IMR-90 (cell line): ENCODE measurements around the gene ITPR2. TPM values are rescaled to one million over a fixed set of nuclear protein-coding genes. Genes with fewer than 3 reads are reported as not detected.

Experiments
- ATAC-seq: fragments of 200-7000 bp; cut with Tn5 transposase; 2 replicates; pipeline ENCODE4 v1.9.1; 2020; ENCODE audit warnings: low read depth, mild to moderate bottlenecking, moderate library complexity
- BruUV-seq: library from RNA; stranded (reverse); fragments of 400-500 nt; replicated peaks from 2 replicates; lab custom pipeline; 2021; lab: Mats Ljungman, UMichigan
- CTCF ChIA-PET: fragments of 300-600 bp; formaldehyde crosslinking; extraction: SDS; loops from one replicate; lab custom pipeline; 2021; ENCODE audit warnings: antibody characterized with exemption; lab: Yijun Ruan, JAX
- POLR2A ChIA-PET: fragments of 300-600 bp; sonication (Branson Sonifier 250); formaldehyde crosslinking; loops from one replicate; lab custom pipeline; 2022; ENCODE audit warnings: antibody characterized with exemption; ENCODE audit not compliant: unreplicated experiment; lab: Charles Lee
- DNase-seq: peaks from one replicate; pipeline ENCODE4 v3.0.0; 2013
- H2AFZ ChIP-seq: replicated peaks from 2 replicates; pipeline ENCODE3; 2013; ENCODE audit warnings: low read length, mild to moderate bottlenecking; ENCODE audit not compliant: poor library complexity
- H2AK5ac ChIP-seq: 2 replicates; pipeline ENCODE4 v1.6.1; 2013; ENCODE audit warnings: low read depth, low read length, inconsistent platforms
- H2AK9ac ChIP-seq: replicated peaks from 2 replicates; pipeline ENCODE3; 2013; ENCODE audit warnings: mild to moderate bottlenecking, low read depth, low read length, moderate library complexity; ENCODE audit not compliant: poor library complexity
- H2BK120ac ChIP-seq: 2 replicates; pipeline ENCODE4 v1.6.1; 2013; ENCODE audit warnings: low read depth, low read length, inconsistent platforms
- H2BK15ac ChIP-seq: 3 replicates; pipeline ENCODE4 v1.6.1; 2013; ENCODE audit warnings: low read depth, low read length, inconsistent platforms
- H2BK20ac ChIP-seq: 2 replicates; pipeline ENCODE4 v1.6.1; 2013; ENCODE audit warnings: low read depth, mild to moderate bottlenecking, inconsistent platforms, low read length, moderate library complexity
- H2BK5ac ChIP-seq: 2 replicates; pipeline ENCODE4 v1.6.1; 2013; ENCODE audit warnings: mild to moderate bottlenecking, low read depth, low read length, inconsistent platforms; ENCODE audit not compliant: poor library complexity, severe bottlenecking
- H3K14ac ChIP-seq: replicated peaks from 2 replicates; pipeline ENCODE4 v1.6.1; 2013; ENCODE audit warnings: low read depth, low read length, inconsistent platforms
- H3K18ac ChIP-seq: 2 replicates; pipeline ENCODE4 v1.6.1; 2013; ENCODE audit warnings: low read depth, low read length, control low read depth
- H3K23ac ChIP-seq: 2 replicates; pipeline ENCODE4 v1.6.1; 2013; ENCODE audit warnings: low read depth, low read length, inconsistent platforms
- H3K27ac ChIP-seq: 2 replicates; pipeline ENCODE4 v1.5.1; 2013; ENCODE audit warnings: mild to moderate bottlenecking, control low read depth, low read length; ENCODE audit not compliant: insufficient read depth
- H3K27me3 ChIP-seq: 2 replicates; pipeline ENCODE4 v1.6.1; 2013; ENCODE audit warnings: low read length; ENCODE audit not compliant: control insufficient read depth, insufficient read depth
- H3K36me3 ChIP-seq: 2 replicates; pipeline ENCODE4 v1.6.1; 2013; ENCODE audit warnings: low read length, mixed read lengths; ENCODE audit not compliant: control insufficient read depth, insufficient read depth
- H3K4ac ChIP-seq: 2 replicates; pipeline ENCODE4 v1.6.1; 2013; ENCODE audit warnings: low read depth, low read length, inconsistent platforms
- H3K4me1 ChIP-seq: 2 replicates; pipeline ENCODE4 v1.6.1; 2013; ENCODE audit warnings: low read length, mixed read lengths; ENCODE audit not compliant: control insufficient read depth, insufficient read depth
- H3K4me2 ChIP-seq: 2 replicates; pipeline ENCODE4 v1.6.1; 2013; ENCODE audit warnings: low read depth, mild to moderate bottlenecking, control low read depth, low read length, moderate library complexity
- H3K4me3 ChIP-seq: 2 replicates; pipeline ENCODE4 v1.5.1; 2013; ENCODE audit warnings: low read depth, mild to moderate bottlenecking, control low read depth, low read length, moderate library complexity; ENCODE audit not compliant: insufficient read depth
- H3K56ac ChIP-seq: 2 replicates; pipeline ENCODE4 v1.6.1; 2013; ENCODE audit warnings: low read length, inconsistent platforms; ENCODE audit not compliant: insufficient read depth; ENCODE audit errors: extremely low read depth
- H3K79me1 ChIP-seq, 2 experiments: 2 replicates each; pipeline ENCODE4 v1.6.1; 2013; ENCODE audit warnings: low read length in 2 of 2, inconsistent platforms in 1 of 2, low read depth in 1 of 2
- H3K9ac ChIP-seq: 2 replicates; pipeline ENCODE4 v1.6.1; 2013; ENCODE audit warnings: low read depth, low read length, control low read depth
- H3K9me1 ChIP-seq: 2 replicates; pipeline ENCODE4 v1.6.1; 2013; ENCODE audit warnings: low read length, inconsistent platforms; ENCODE audit not compliant: insufficient read depth
- H3K9me3 ChIP-seq: 2 replicates; pipeline ENCODE4 v1.6.1; 2013; ENCODE audit warnings: low read length; ENCODE audit not compliant: control insufficient read depth, insufficient read depth
- H4K20me1 ChIP-seq: 2 replicates; pipeline ENCODE4 v1.6.1; 2013; ENCODE audit warnings: low read length, inconsistent platforms; ENCODE audit not compliant: insufficient read depth
- H4K5ac ChIP-seq: 2 replicates; pipeline ENCODE4 v1.6.1; 2013; ENCODE audit warnings: mild to moderate bottlenecking, low read depth, low read length, control low read depth
- H4K8ac ChIP-seq, 2 experiments: 2 replicates each; pipeline ENCODE4 v1.6.1; 2013; ENCODE audit warnings: low read depth in 2 of 2, low read length in 2 of 2, control low read depth in 1 of 2, inconsistent platforms in 1 of 2
- H4K91ac ChIP-seq: 2 replicates; pipeline ENCODE4 v1.6.1; 2013; ENCODE audit warnings: low read depth, low read length, inconsistent platforms; ENCODE audit not compliant: insufficient read depth
- CHD1 ChIP-seq: IDR thresholded peaks from 2 replicates; pipeline ENCODE4 v1.6.1; 2012; ENCODE audit warnings: low read depth, low read length, improper control_type of control experiment
- MAZ ChIP-seq: IDR thresholded peaks from 2 replicates; pipeline ENCODE4 v1.6.1; 2012; ENCODE audit warnings: low read depth, mild to moderate bottlenecking, low read length, improper control_type of control experiment, moderate library complexity, borderline replicate concordance
- POLR2A ChIP-seq: IDR thresholded peaks from 2 replicates; pipeline ENCODE4 v1.6.1; 2012; ENCODE audit warnings: mild to moderate bottlenecking, low read depth, low read length
- SMC3 ChIP-seq: fragments of 150-350 bp; IDR thresholded peaks from 2 replicates; pipeline ENCODE4 v1.6.1; 2016; ENCODE audit warnings: low read depth, mild to moderate bottlenecking, antibody characterized with exemption, low read length, moderate library complexity
- WGBS, 2 experiments: methylation state at CpG; one replicate each; pipeline versions ENCODE4 v1.1.5 to v1.1.7; 2013; ENCODE audit warnings: missing lambda C conversion rate in 2 of 2; ENCODE audit not compliant: insufficient read length in 1 of 2; ENCODE audit errors: extremely low coverage in 2 of 2; 5-methylcytosine and 5-hydroxymethylcytosine counted together
- dilution Hi-C: fragments of 300-500 bp; cut with HindIII; formaldehyde crosslinking; loops from one replicate; pipeline ENCODE4 v1.14.3; 2018; ENCODE audit warnings: low sequenced_read_pairs; ENCODE audit not compliant: unreplicated experiment
- in situ Hi-C: fragments of 300-500 bp; cut with MboI; formaldehyde crosslinking; loops from 3 replicates; pipeline ENCODE4 v1.14.3; 2019; ENCODE audit warnings: low sequenced_read_pairs, inconsistent platforms, mixed read lengths
- intact Hi-C: fragments of 100-400 bp; cut with micrococcal nuclease; formaldehyde crosslinking; loops from 2 replicates; pipeline ENCODE4 v1.10.0; 2022
- polyA plus RNA-seq, 3 experiments: library from polyadenylated mRNA; depleted of rRNA; stranded (reverse); fragments of >200 nt; gene quantifications; 2 replicates each; pipeline ENCODE4 v1.2.3, GENCODE V29; 2012; ENCODE audit warnings: low replicate concordance in 1 of 3
- total RNA-seq: library from RNA; depleted of rRNA; stranded (reverse); fragments of >200 nt; gene quantifications from 2 replicates; pipeline ENCODE4 v1.2.3, GENCODE V29; 2012
- TF ChIP-seq, protein P1 (sequence below): fragments of 150-350 bp; IDR thresholded peaks from 2 replicates; pipeline ENCODE4 v1.6.1; 2017; ENCODE audit warnings: mild to moderate bottlenecking, antibody characterized with exemption, low read length, low read depth

ITPR2 gene
- total and polyA plus RNA-seq, 2 of the 4 experiments (the other 2 are of a cell fraction): 1.2 to 9.0 TPM

DNA sequence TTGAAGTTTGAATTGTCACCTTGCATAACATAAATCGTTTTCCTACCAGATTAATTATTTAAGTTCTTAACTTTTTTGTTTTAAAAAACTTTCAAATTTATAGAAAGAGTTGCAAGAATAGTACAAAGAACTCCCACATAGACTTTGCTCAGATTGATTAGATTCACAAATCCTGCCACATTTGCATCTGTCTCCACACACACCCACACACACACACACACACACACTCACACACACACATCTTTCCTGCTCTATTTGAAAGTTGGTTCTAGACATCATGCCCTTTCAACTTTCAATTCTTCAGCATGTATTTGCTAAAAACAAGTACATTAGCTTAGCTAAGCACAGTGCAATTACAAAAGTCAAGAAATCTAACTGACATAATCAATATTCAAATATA lies 184.0 kb downstream of the ITPR2 start:
- in situ Hi-C loops: no loop called here
- H4K5ac ChIP-seq: peak overlapping the region; percentile 90; the same call in 1 of the 2 replicates
- TF ChIP-seq MAZ (no peak), POLR2A (no peak), CHD1 (no peak), SMC3 (no peak)
- TF ChIP-seq, protein P1, sequence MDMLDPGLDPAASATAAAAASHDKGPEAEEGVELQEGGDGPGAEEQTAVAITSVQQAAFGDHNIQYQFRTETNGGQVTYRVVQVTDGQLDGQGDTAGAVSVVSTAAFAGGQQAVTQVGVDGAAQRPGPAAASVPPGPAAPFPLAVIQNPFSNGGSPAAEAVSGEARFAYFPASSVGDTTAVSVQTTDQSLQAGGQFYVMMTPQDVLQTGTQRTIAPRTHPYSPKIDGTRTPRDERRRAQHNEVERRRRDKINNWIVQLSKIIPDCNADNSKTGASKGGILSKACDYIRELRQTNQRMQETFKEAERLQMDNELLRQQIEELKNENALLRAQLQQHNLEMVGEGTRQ: no peak
- peak overlapping the region; percentile 96; the same call in 1 of the 2 replicates for H3K18ac ChIP-seq
- peak overlapping the region; percentile 94 for H2AK5ac ChIP-seq
- no peaks in the 10 kb centered on the region for H3K27me3 ChIP-seq
- no peaks in the 10 kb centered on the region for H3K36me3 ChIP-seq
- H3K27ac ChIP-seq: peak overlapping the region; percentile 31; the same call in 1 of the 2 replicates
- H2AK9ac ChIP-seq: no peak overlapping the region
- H3K56ac ChIP-seq: peak overlapping the region; percentile 66
- H3K9me3 ChIP-seq: no peaks in the 10 kb centered on the region
- DNase-seq (no peak), ATAC-seq (no peak)
- H3K14ac ChIP-seq: peak overlapping the region; percentile 97
- ChIA-PET POLR2A (interaction anchor here (0.7 kb wide), 1 partner anchor 485 kb away, joined by 5 read pairs; no protein-coding TSS in a partner anchor), CTCF (no interaction called here)
- peak overlapping the region; percentile 98 for H2BK120ac ChIP-seq
- peaks cover 11% of the 10 kb centered on the region for H3K4me1 ChIP-seq
- no TSS peak for BruUV-seq
- no peak overlapping the region for H3K4me3 ChIP-seq
- peak overlapping the region; percentile 91 to 96 for H4K8ac ChIP-seq
- no peak overlapping the region for H2AFZ ChIP-seq
- H3K23ac ChIP-seq: peak overlapping the region; percentile 89; the same call in 1 of the 2 replicates
- H2BK5ac ChIP-seq: peak overlapping the region; percentile 95
- WGBS, 2 experiments: no CpG with 5 or more reads among the region's 1 CpG
- H2BK20ac ChIP-seq: peak overlapping the region; percentile 97
- H3K4ac ChIP-seq: peak overlapping the region; percentile 97
- dilution Hi-C loops: no loop called here
- intact Hi-C loops: no loop called here
- peak overlapping the region; percentile 20; the same call in 1 of the 2 replicates for H3K4me2 ChIP-seq
- H3K79me1 ChIP-seq: no peaks in the 10 kb centered on the region
- peak overlapping the region; percentile 95 for H4K91ac ChIP-seq
- H4K20me1 ChIP-seq: no peaks in the 10 kb centered on the region
- H3K9me1 ChIP-seq: peaks cover 6% of the 10 kb centered on the region; the same call in 1 of the 2 replicates
- H2BK15ac ChIP-seq: peak overlapping the region; percentile 98; the same call in 2 of the 3 replicates
- H3K9ac ChIP-seq: peak overlapping the region; percentile 60; the same call in 1 of the 2 replicates
